ENCODE measurements around the gene DPP4.

DPP4 gene

GRCh38 chr2:162085090-162085891, 11.3 kb upstream of the DPP4 start:
- DNase-seq, result no peak

GRCh38 chr2:162084536-162084935, 10.5 kb upstream of the DPP4 start:
- DNase-seq, result no peak

GRCh38 chr2:162082681-162083080, 8.7 kb upstream of the DPP4 start:
- DNase-seq, result no peak

GRCh38 chr2:162082036-162082435, 8.0 kb upstream of the DPP4 start:
- no peak for DNase-seq

- no peak for DNase-seq
These were observed 5.5 kb upstream of the DPP4 start for GRCh38 chr2:162079514-162079913.

- DNase-seq, result no peak
These were observed 1.7 kb upstream of the DPP4 start for GRCh38 chr2:162075689-162076132.

GRCh38 chr2:162074928-162075688, 1.1 kb upstream of the DPP4 start:
- no peak for DNase-seq

GRCh38 chr2:162074632-162074895, 549 bp upstream of the DPP4 start:
- no peak for DNase-seq

GRCh38 chr2:162072976-162073887, 783 bp downstream of the DPP4 start:
- DNase-seq, result no peak

- DNase-seq, result no peak
These were observed 1.8 kb downstream of the DPP4 start for GRCh38 chr2:162072181-162072702.

GRCh38 chr2:162071001-162071400, 3.0 kb downstream of the DPP4 start:
- DNase-seq, result no peak

- DNase-seq, result no peak
These were observed 3.6 kb downstream of the DPP4 start for GRCh38 chr2:162070228-162070936.

- DNase-seq, result no peak
These were observed 4.6 kb downstream of the DPP4 start for GRCh38 chr2:162069267-162069903.

GRCh38 chr2:162067596-162067995, 6.4 kb downstream of the DPP4 start:
- no peak for DNase-seq

GRCh38 chr2:162065767-162066166, 8.2 kb downstream of the DPP4 start:
- DNase-seq, result no peak

GRCh38 chr2:162063899-162064298, 10.1 kb downstream of the DPP4 start:
- no peak for DNase-seq

- DNase-seq, result no peak
These were observed 10.7 kb downstream of the DPP4 start for GRCh38 chr2:162063281-162063680.

GRCh38 chr2:162062559-162062958, 11.5 kb downstream of the DPP4 start:
- DNase-seq, result no peak

GRCh38 chr2:162061021-162061420, 13.0 kb downstream of the DPP4 start:
- no peak for DNase-seq

- no peak for DNase-seq
These were observed 13.5 kb downstream of the DPP4 start for GRCh38 chr2:162060532-162060931.

GRCh38 chr2:162058973-162059668, 14.9 kb downstream of the DPP4 start:
- DNase-seq, result no peak

All from SIG-M5 (cell line).